GM23248 (cell line): ENCODE results near the gene SYCE1.

Source experiments
- EZH2 ChIP-seq: fragments of 200-600 bp; sonication (generic); IDR thresholded peaks from 2 replicates; pipeline ENCODE4 v1.6.1; 2018; ENCODE audit warnings: antibody characterized with exemption, mild to moderate bottlenecking; ENCODE audit not compliant: insufficient read depth, poor library complexity, severe bottlenecking
- EZH2phosphoT487 ChIP-seq: fragments of 200-600 bp; sonication (generic); IDR thresholded peaks from 2 replicates; pipeline ENCODE4 v1.6.1; 2018; ENCODE audit warnings: antibody characterized with exemption, moderate library complexity, mild to moderate bottlenecking, low read depth; ENCODE audit not compliant: insufficient read depth

GRCh38 chr10:133614830-133615580 is 49.6 kb upstream of the SYCE1 start:
- TF ChIP-seq EZH2 (no peak), EZH2phosphoT487 (no peak)
